HepG2 (cell line): ENCODE data around the gene NDUFB10. TPM values are rescaled to one million over a fixed set of nuclear protein-coding genes. Genes with fewer than 3 reads are reported as not detected.

Experiments
- AKAP8 ChIP-seq: sonication (generic); formaldehyde crosslinking; IDR thresholded peaks from 2 replicates; pipeline ENCODE4 v1.5.1; 2020; ENCODE audit warnings: mild to moderate bottlenecking, missing genetic modification reagents
- CSRNP1 ChIP-seq: sonication (generic); formaldehyde crosslinking; IDR thresholded peaks from 2 replicates; pipeline ENCODE4 v1.8.1; 2023; ENCODE audit warnings: mild to moderate bottlenecking, missing genetic modification reagents
- DDIT3 ChIP-seq: sonication (generic); formaldehyde crosslinking; IDR thresholded peaks from 2 replicates; pipeline ENCODE4 v1.4.0; 2020; ENCODE audit warnings: mild to moderate bottlenecking, missing genetic modification reagents
- DNMT3B ChIP-seq: conservative IDR thresholded peaks from 2 replicates; pipeline ENCODE4 v1.6.1; 2016; ENCODE audit warnings: missing biosample characterization, control low read depth
- DRAP1 ChIP-seq: IDR thresholded peaks from 2 replicates; pipeline ENCODE4 v1.6.1; 2016; ENCODE audit warnings: missing genetic modification reagents, missing compliant biosample characterization
- GLI4 ChIP-seq: sonication (generic); formaldehyde crosslinking; IDR thresholded peaks from 2 replicates; pipeline ENCODE4 v1.5.1; 2020; ENCODE audit warnings: missing genetic modification reagents, mild to moderate bottlenecking, moderate library complexity, borderline replicate concordance
- GPN1 ChIP-seq: sonication (generic); formaldehyde crosslinking; IDR thresholded peaks from 2 replicates; pipeline ENCODE4 v1.5.1; 2020; ENCODE audit warnings: missing genetic modification reagents, borderline replicate concordance
- IKZF4 ChIP-seq: sonication (generic); formaldehyde crosslinking; IDR thresholded peaks from 2 replicates; pipeline ENCODE4 v1.5.1; 2020; ENCODE audit warnings: borderline replicate concordance, mild to moderate bottlenecking, low read depth, missing genetic modification reagents; ENCODE audit errors: not compliant biosample characterization
- MAX ChIP-seq: IDR thresholded peaks from 2 replicates; pipeline ENCODE4 v1.6.1; 2012; ENCODE audit warnings: inconsistent platforms
- NR2C2 ChIP-seq: sonication (generic); formaldehyde crosslinking; IDR thresholded peaks from 2 replicates; pipeline ENCODE4 v1.4.0; 2020; ENCODE audit warnings: missing genetic modification reagents, mild to moderate bottlenecking, moderate library complexity, borderline replicate concordance
- RBAK ChIP-seq: sonication (generic); formaldehyde crosslinking; IDR thresholded peaks from 2 replicates; pipeline ENCODE4 v1.5.1; 2020; ENCODE audit warnings: mild to moderate bottlenecking, missing genetic modification reagents
- SP4 ChIP-seq: sonication (generic); formaldehyde crosslinking; IDR thresholded peaks from 2 replicates; pipeline ENCODE4 v1.8.1; 2023; ENCODE audit warnings: mild to moderate bottlenecking, missing genetic modification reagents
- TARDBP ChIP-seq: sonication (generic); formaldehyde crosslinking; IDR thresholded peaks from 2 replicates; pipeline ENCODE4 v1.8.0; 2022; ENCODE audit warnings: mild to moderate bottlenecking, missing genetic modification reagents
- TEAD2 ChIP-seq: sonication (generic); formaldehyde crosslinking; IDR thresholded peaks from 2 replicates; pipeline ENCODE4 v1.9.0; 2021; ENCODE audit warnings: missing genetic modification reagents
- TFDP2 ChIP-seq: sonication (generic); formaldehyde crosslinking; IDR thresholded peaks from 2 replicates; pipeline ENCODE4 v1.4.0; 2020; ENCODE audit warnings: missing genetic modification reagents
- ZFAT ChIP-seq: sonication (generic); formaldehyde crosslinking; conservative IDR thresholded peaks from 2 replicates; pipeline ENCODE4 v1.8.1; 2023; ENCODE audit warnings: missing genetic modification reagents, inconsistent platforms
- ZNF138 ChIP-seq: sonication (generic); formaldehyde crosslinking; IDR thresholded peaks from 2 replicates; pipeline ENCODE4 v1.5.0; 2020; ENCODE audit warnings: mild to moderate bottlenecking, low read depth, missing genetic modification reagents
- ZNF256 ChIP-seq: sonication (generic); formaldehyde crosslinking; conservative IDR thresholded peaks from 2 replicates; pipeline ENCODE4 v1.4.0; 2020; ENCODE audit warnings: missing genetic modification reagents
- ZNF414 ChIP-seq: sonication (generic); formaldehyde crosslinking; IDR thresholded peaks from 2 replicates; pipeline ENCODE4 v1.5.0; 2020; ENCODE audit warnings: missing genetic modification reagents
- ZNF468 ChIP-seq: sonication (generic); formaldehyde crosslinking; IDR thresholded peaks from 2 replicates; pipeline ENCODE4 v1.8.0; 2022; ENCODE audit warnings: mild to moderate bottlenecking, moderate library complexity, missing genetic modification reagents
- ZNF713 ChIP-seq: sonication (generic); formaldehyde crosslinking; IDR thresholded peaks from 2 replicates; pipeline ENCODE4 v1.4.0; 2020; ENCODE audit warnings: mild to moderate bottlenecking, missing genetic modification reagents
- ZNF883 ChIP-seq: sonication (generic); formaldehyde crosslinking; IDR thresholded peaks from 2 replicates; pipeline ENCODE4 v1.5.1; 2020; ENCODE audit warnings: mild to moderate bottlenecking, missing genetic modification reagents; ENCODE audit errors: not compliant biosample characterization
- polyA plus RNA-seq, 8 experiments: library from polyadenylated mRNA; depleted of rRNA in 3 of 8; stranded (reverse) in 7 of 8; unstranded in 1 of 8; fragments of >200 nt; fragmentation: Illumina TruSeq in 4 of 8; extraction: Trizol in 4 of 8; gene quantifications; 2 replicates each; pipeline versions ENCODE4 v1.2.1 to v1.2.3, GENCODE V29; 2011 to 2016; ENCODE audit warnings: low read depth in 4 of 8, missing spikeins in 1 of 8, mixed read lengths in 1 of 8; ENCODE audit not compliant: insufficient read depth in 1 of 8
- total RNA-seq, 5 experiments: library from RNA; depleted of rRNA; stranded (reverse); fragments of >200 nt; fragmentation: Illumina TruSeq; extraction: Trizol; gene quantifications; 2 replicates each; pipeline ENCODE4 v1.2.3, GENCODE V29; 2016; ENCODE audit warnings: low read depth in 1 of 5

The NDUFB10 gene
- total and polyA plus RNA-seq, 2 of the 13 experiments (the other 11 are each of a cell fraction or from before 2014, with no cell fraction given), result 68.6 to 157 TPM

GRCh38 chr16:1990351-1991134 lies 31.2 kb downstream of the NDUFB10 start (continued):
- no peak for TF ChIP-seq TEAD2
- TF ChIP-seq ZNF883, result no peak
- no peak for TF ChIP-seq DDIT3 (CRISPR knock-in tag)
- no peak for TF ChIP-seq AKAP8 (CRISPR knock-in tag)
- no peak for TF ChIP-seq ZFAT (CRISPR knock-in tag)
- no peak for TF ChIP-seq TARDBP (CRISPR knock-in tag)
- TF ChIP-seq IKZF4 (CRISPR knock-in tag), result no peak
- TF ChIP-seq ZNF713 (CRISPR knock-in tag), result no peak
- TF ChIP-seq ZNF256 (CRISPR knock-in tag), result no peak
- TF ChIP-seq DNMT3B (CRISPR knock-in tag), result no peak
- TF ChIP-seq ZNF138 (CRISPR knock-in tag), result no peak
- TF ChIP-seq MAX, result no peak
- TF ChIP-seq RBAK (CRISPR knock-in tag), result no peak
- peak; percentile 4; the same call in 1 of the 2 replicates for TF ChIP-seq SP4
- no peak for TF ChIP-seq TFDP2 (CRISPR knock-in tag)
- no peak; the same call in 1 of the 2 replicates for TF ChIP-seq GLI4 (CRISPR knock-in tag)
- TF ChIP-seq ZNF414 (CRISPR knock-in tag), result no peak
- TF ChIP-seq DRAP1, result no peak
- no peak for TF ChIP-seq GPN1 (CRISPR knock-in tag)
- TF ChIP-seq NR2C2 (CRISPR knock-in tag), result no peak
- TF ChIP-seq ZNF468 (CRISPR knock-in tag), result no peak
- no peak for TF ChIP-seq CSRNP1 (CRISPR knock-in tag)
